GM18873 (cell line): ENCODE results near the gene ACTN1.
"Not testable (repeated sequence)": the region's sequence is repeated elsewhere in the genome, so short reads cannot be mapped to it uniquely, and the experiment has no call there.

Experiments
- ATAC-seq: cut with Tn5 transposase; IDR thresholded peaks from one replicate; pipeline ENCODE4 v1.9.1; 2021; ENCODE audit warnings: mild to moderate bottlenecking, moderate library complexity, moderate number of reproducible peaks; ENCODE audit not compliant: unreplicated experiment, low FRiP score

The ACTN1 gene

DNA sequence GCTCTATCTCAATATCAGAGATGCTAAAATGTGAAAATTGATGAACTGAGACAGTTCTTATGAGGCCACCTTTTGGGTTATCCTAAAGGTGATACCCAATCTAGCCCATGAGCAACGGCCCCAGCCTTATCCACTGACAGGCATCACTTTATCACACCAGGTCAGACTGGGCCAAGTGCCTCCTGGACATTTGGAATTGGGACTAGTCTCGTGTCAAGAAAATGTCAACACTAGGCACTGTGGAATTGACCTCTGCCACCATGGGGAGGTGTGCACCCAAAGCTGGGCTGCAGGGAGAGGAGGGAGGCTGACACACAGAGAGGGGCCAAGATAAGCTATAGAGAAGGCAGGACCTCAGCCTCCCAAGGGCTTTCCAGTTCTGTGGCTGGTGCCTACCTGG lies 107.7 kb downstream of the ACTN1 start:
- no peak for ATAC-seq

DNA sequence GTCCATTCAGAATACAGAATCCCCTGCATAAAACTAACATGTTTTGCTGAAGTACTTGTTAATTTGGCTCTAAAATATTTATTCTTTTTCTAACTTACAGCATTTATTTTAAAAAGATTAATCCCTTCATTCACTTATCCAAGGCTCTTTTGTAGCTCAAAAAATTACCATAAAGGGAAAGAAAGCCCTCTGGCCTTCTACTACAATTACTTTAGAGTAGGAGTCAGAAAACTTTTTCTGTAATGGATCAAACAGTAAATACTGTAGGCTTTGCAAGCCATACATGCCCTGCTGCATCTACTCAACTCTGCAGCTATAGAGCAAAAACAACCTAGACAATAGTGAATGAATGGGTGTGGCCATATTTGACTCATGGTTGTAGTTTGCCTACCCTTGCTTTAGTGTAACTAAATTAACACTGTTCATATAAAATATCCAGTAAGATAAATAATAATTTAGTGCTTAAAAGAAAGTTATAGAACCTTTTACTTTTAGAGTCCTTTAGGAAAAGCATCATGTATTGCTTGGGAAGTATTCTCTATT lies 112.0 kb downstream of the ACTN1 start:
- no peak for ATAC-seq

DNA sequence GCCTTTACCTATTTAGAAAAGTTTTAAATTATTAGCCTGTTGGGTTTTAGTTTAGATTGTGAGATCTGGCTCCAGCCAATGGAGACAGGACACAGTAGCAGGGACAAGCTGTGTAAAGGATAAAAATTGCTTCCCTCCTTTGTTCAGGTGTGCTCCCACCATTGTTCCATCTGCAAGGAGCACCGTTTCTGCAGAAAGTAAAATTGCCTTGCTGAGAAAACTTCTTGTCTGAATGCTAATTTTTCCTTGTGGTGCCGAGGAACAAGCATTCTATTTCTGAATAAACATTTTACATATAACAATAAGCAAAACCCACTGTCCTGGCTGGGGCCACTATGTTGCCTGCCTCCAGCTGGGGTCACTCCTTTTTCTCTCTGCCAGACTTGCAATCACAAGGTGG lies 113.6 kb downstream of the ACTN1 start:
- ATAC-seq = no peak

DNA sequence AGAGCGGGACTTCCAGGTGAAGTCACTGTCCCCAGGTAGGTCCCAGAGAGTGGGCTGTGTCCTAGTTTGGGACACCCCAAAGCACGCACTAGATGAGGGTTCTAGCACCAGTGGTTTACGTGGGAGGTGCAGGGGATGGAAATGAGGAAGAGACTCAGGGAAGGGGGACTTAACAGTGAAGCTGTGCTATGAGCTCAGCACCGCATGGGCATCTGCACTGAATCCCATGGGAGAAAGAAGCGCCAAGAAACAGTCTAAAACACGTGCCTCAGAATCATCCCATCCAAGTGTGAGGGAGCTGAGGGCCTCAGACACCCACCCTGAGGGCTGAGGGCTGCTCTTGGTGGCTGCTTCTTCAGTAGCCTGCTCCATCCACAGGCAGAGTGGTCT lies 114.7 kb downstream of the ACTN1 start:
- ATAC-seq = no peak

DNA sequence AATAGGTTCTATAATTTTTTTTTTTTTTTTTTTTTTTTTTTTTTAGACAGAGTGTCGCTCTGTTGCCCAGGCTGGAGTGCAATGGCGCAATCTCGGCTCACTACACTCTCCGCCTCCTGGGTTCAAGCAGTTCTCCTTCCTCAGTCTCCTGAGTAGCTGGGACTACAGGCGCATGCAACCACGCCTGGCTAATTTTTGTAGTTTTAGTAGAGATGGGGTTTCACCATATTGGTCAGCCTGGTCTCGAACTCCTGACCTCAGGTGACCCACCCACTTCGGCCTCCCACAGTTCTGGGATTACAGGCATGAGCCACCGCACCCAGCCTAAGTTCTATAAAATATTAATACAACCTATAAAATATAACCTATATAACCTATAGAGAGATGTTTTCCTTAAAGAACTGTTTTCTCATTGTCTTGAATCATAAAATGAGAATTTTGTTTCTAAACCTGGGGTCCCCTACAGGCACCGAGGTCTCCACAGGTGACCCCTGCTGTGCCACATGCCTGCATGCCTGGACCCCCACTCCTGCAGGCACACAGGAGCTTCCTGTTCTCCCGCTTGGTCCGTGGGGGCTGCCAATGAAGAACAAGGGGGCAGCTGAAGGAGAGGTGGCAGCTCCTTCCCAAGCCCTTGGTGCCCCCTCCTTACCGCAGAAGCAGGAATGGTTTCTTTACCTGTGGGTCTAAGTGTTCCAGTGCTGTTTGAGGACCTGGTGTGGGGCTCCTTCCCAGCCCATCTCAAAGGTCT lies 115.3 kb downstream of the ACTN1 start:
- ATAC-seq = no peak

DNA sequence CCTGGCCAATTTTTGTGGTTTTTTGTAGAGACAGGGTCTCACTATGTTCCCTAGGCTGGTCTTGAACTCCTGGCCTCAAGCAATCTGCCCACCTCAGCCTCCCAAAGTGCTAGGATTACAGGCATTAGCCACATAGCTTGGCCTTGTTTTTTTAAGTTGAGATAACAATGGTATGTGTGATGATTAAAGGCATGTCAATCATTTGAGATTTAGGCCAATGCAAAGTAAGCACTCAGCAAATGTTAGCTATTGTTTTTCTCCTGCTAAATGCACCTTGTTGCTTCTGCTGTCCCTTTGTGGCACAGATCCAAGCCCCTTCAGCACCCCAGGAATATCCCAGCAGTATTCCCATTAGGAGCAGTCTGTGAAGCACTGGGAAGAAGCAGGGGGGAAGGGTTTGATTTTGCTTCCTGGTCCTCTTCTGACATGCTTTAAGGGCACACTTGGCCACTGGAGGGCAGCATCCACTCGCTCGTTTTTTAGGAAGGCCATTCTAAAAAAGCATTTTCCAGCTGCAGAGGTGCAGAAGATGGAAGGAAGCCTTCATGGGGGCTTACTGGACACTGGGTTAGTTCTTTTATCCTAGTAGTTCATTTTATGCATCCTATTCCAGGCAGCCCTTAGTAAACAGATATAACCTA lies 116.0 kb downstream of the ACTN1 start:
- ATAC-seq = no peak

DNA sequence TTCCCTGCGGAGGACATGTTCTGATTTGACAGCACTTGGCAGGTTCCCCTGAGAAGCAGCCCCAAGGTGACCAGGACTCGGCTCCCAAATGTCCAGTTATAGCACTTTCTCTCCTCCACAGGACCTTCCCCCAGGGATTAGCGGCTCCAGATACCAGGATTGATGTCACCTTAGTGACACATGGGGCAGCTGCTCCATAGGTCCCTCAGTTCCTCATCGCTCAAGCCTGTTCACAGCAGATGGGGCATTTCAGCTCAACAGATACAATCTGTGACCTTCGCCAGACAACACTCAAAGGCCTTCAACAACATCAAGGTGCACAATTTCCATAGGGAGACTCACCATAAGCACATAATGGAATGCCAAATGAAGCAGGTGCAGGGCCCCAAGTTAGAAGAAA lies 118.3 kb downstream of the ACTN1 start:
- no peak for ATAC-seq

DNA sequence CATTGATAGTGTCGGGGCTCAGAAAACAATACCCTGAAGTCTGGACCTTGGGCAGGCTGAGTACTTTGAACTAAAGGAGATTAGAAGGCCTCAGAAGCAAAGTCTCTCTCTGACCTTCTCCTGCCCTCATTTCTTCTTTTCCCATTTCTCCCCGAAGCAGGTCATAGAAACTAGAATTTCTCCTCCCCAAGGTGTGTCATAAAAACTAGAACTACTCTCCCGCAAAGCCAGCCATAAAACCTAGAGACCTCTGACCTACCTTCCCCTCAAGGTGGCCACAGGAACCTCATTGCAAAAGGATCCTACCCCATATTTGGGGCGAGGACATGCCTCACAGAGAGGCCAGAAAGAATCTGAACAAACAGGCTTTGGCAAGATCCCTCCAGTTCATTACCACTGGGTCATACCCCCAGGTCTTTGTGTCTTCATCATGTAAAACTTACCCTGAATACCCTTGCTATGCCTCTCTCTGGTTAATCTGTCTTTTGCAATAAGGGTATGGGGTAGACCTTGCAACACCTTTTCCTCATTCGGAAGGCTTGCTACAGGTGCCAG lies 121.5 kb downstream of the ACTN1 start:
- no peak for ATAC-seq

DNA sequence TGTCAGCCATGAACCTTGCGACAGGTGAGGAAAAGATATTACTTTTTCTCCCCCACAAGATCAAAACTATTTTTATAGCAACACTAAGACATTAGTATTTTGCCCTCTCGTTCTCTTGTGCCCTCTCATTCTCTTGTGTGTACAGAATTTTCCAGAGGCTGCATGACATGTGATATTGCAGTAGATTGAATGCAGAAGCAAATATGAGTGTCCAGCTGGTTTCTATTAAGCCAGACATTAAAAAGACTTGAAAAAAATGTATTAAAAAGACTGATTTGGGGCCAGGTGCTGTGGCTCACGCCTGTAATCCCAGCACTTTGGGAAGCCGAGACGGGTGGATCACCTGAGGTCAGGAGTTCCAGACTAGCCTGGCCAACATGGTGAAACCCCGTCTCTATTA lies 122.5 kb downstream of the ACTN1 start:
- ATAC-seq = no peak

DNA sequence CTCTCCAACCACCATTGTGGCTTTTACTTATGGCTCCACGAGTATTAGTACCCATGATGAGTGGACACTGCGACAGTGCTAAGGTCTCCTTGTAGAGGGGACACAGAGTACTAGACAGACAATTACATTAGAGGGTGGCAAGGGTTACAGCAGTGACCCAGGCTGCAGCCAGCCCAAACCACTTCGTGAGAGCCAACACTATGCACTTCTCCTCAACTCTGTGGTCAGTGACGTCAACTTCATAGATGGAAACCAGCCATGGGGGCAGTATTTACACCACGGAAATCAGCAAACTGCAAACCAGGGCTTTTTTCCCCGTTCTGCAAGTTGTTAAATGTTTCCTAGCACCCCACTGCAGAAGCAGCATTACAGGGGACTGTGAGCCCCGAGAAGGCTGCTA lies 124.7 kb downstream of the ACTN1 start:
- ATAC-seq = no peak

DNA sequence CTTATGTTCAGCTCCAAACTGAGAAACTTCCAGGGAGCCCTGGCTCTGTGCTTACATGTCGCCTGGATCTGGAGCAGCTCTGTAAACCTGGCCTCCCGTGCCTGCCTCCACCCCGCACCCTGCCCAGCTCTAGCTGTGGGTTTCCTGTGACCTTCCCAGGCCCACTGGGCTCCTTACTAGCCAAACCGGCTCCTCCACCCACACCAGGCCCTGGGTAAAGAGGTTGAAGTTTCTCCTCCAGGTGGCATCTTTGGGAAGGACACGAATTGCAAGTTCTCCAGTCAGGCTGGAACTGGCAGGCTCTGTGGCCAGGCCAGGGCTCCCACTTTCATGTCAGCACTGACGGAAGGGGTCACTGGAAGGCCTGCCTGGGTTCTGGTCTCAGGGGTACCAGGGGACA lies 125.4 kb downstream of the ACTN1 start:
- no peak for ATAC-seq

DNA sequence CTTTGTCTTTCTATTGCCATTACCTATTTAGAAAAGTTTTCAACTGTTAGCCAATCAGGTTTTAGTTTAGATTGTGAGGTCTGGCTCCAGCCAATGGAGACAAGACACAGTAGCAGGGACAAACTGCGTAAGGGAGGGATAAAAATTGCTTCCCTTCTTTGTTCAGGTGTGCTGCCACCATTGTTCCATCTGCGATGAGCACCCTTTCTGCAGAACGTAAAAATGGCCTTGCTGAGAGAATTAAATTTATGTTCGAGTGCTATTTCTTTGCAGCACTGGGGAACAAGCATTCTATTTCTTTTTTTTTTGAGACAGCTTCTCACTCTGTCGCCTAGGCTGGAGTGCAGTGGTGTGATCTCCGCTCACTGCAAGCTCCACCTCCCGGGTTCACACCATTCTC lies 126.6 kb downstream of the ACTN1 start:
- ATAC-seq = not testable (repeated sequence)

DNA sequence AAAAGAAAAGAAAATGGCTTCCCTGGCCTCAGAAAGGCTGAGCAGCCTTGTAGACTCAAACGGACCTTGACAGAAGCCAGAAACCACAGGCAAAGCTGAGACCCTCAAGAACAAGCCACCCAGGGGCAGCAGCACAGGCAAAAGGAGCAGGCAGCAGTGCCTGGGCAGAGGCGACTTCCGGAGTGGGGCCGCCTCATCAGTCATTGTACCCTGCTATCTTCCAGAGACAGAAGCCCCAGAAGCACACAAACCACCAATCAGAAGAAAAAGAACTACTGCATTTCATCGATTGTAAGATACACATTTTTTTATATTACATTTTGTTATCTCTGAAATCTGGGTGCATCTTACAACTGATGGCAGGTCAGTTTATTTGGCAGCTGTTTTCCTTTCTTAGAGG lies 128.0 kb downstream of the ACTN1 start:
- no peak for ATAC-seq

DNA sequence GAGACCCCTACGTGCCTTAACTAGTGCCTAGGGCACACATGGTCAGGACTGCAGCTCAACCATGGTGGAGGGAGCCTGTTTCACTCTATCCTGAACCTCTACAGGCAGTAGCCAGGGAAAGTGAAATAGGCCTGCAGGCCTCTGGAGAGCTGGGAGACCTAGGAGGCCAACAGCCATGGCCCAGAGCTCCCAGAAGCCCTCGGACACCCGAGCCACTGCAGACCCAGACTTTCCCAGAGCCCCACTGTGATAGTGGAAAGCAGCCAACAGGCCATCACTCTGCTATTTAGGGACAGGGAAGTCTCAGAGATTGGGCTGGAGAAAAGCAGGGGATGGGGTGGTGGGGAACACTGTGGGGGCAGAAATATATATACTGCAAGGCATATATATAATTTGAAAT lies 129.7 kb downstream of the ACTN1 start:
- no peak for ATAC-seq

DNA sequence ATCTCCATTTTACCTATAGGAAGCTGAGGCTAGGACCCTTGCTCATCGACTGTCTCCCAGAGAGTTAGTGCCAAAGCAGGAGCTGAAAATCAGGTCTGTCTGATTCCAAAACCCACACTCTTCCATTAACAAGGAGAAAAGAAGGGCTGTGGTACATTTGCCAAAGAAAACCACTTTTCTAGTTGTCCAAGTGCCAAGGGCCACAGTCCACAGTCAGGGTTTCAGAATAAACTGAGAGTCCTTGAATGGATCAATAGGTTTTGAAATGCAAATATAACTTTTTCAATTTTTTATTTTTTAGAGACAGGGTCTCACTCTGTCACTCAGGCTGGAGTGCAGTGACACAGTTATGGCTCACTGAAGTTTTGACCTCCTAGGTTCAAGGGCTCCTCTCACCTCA lies 130.8 kb downstream of the ACTN1 start:
- ATAC-seq = no peak

DNA sequence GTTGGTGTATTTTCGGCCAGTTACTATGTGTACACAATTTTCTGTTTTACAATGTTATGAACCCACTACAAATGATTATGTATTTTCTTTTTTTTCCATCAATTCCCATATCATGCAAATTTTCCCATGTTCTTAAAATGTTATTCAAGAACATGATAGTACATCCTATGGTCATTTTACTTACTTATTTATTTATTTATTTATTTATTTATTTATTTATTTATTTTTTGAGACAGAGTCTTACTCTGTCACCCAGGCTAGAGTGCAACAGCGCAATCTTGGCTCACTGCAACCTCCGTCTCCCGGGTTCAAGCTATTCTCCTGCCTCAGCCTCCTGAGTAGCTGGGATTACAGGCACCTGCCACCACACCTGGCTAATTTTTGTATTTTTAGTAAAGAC lies 131.5 kb downstream of the ACTN1 start:
- not testable (repeated sequence) for ATAC-seq

DNA sequence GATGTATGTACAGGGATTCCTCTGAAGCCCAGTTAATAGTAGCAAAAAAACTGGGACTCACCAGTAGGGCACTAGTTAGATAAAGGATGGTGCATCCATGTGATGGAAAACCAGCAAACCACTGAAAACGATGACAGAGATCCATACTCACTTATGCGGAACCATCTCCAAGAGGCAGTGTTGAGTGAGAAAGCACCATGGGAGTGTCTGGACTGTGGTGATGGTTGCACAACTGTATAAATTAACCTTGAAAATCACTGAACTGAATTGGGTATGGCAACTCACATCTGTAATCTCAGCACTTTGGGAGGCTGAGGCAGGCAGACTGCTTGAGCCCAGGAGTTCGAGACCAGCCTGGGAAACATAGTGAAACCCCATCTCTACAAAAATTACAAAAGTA lies 132.6 kb downstream of the ACTN1 start:
- no peak for ATAC-seq

DNA sequence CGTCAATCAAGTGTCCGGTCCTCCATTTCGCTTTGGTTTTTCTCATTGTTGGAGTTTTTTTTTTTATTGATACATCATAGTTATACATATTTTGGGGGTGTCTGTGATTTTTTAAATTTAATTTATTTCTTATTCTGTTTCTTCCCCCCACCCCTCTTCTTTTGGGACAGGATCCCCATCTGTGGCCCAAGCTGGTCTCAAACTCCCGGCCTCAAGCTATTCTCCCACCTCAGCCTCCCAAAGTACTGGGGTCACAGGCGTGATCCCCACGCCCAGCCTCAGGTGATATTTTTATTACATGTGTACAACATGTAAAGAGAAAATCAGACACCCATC lies 134.9 kb downstream of the ACTN1 start:
- ATAC-seq = no peak

DNA sequence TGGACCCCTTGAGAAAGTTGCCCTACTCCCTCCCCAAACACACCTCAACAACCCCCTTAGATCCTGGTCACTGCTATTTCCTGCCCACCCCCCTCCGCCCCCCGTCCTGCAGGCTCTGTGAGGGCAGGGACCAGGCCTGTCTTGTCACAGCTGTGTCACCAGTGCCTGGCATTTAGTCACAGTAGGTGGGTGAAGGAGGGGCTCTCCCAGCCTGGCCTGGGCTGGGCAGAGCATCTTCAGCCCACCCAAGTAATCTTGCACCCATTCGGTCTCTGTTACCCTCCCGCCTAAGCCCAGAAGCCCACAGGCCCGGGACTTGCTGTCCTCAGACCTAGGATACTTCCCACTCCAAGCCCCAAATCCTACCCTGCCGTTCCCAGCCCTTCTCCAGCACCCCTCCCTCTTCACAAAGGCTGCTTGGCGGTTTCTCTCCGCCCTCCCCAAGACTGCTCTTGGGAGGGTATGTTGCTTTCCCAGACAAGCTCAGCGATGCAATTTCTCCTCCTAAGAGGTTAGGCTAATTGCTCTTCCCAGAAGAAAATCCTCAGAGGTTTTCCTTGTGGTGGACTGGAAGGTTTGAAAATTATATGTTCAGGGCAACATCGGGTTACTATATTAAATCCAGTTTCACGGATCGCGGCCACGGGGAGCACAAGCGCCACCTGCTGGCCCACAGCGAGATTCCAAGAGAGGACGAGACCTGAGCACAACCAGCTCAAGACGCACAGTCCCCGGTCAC lies 135.5 kb downstream of the ACTN1 start:
- no peak for ATAC-seq

DNA sequence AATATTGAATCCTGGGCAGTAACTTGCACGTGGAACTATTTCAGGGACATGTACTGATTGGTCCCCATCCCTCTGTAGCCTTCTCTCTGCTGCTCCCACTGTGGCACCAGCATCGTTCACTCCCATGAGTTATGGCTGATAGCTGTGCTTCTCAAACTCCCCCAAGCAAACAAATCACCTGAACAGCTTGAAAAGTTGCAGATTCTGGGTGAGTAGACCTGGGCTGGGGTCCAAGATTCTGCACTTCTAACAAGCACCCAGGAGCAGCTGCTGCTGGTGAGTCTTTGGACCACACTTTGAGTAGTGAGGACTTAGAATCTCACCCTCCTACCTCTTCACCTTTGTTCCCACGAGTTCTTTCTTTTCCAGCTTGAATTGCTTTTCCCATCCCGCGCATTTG lies 136.8 kb downstream of the ACTN1 start:
- ATAC-seq = no peak
